ENCODE data around the gene RETREG2.

The RETREG2 gene

GRCh38 chr2:219169930-219170654, 8.0 kb upstream of the RETREG2 start, which contains the start of gene SLC23A3:
Gene SLC23A3 (minus strand): TSS chr2:219170029. CDS start chr2:219169984, 45 bp downstream.
- no peak for DNase-seq (ENCODE audit: low read depth in 4 of 4, low spot score in 1 of 4)

DNA sequence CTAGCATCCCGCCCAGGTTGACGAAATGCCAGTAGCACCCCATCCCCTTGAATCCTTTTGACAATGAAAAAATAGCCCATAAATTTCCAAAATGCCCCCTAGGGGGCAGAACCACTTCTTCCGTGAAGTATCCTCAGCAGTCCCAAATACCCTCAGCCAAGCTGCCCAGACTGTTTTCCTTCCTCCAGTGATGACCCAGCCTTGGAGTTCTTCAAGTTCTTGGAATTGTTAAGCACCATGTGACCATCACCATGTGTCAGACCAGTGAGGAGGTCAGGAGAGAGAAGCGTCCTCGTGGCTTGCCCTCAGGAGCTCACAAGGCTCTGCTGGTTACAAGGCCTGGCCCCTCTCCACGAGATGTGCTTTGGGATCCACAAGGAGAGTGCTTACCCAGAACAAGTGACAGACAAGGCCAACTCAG, 6.8 kb upstream of the RETREG2 start:
- DNase-seq (ENCODE audit: low read depth in 4 of 4, low spot score in 1 of 4): no peak

DNA sequence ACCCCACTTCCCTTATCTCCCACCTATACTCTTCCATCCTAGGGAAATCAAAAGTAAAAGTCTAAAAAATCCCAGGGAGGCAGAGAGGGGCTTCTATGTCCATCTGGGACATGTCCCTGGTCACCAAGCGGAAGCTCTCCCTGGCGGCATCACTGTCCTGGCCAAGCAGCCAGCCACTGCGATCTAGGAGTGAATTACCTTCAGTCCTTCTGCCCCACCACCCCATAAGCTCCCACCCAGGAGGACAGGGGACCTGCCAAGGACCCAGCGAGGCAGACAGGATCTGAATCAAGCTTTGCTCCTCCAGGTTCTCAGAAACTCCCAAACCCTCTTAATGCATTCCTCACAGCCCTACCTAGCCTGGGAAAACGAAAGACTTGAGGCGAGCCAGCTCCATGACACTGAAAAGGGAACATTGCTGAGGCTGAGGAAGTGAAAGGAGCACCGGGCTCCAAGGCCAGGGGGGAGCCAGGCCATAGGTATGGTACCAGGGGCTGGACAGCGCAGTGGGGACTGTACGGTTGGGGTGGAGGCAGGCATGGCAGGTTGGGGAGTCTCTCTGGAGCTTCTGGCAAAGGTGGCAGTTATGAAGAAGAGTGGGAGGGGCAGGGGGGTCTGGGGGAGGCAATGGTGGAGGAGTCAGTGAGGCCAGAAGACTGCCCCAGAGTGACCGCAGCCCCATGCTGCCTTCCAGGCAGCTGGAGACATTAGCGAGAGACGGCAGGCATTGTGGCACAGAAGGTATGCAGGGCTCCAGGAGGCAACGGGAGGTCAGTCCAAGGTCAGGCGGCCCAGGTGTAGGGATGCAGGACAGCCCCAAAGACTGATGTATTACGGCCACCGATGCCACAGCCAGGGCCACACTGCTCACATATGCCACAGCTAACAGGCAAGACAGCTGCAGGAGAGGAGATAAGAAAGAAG, 5.6 kb upstream of the RETREG2 start:
- DNase-seq (ENCODE audit: low read depth in 4 of 4, low spot score in 1 of 4): no peak

GRCh38 chr2:219173176-219173575, 4.9 kb upstream of the RETREG2 start:
- DNase-seq (ENCODE audit: low read depth in 4 of 4, low spot score in 1 of 4): no peak

- DNase-seq (ENCODE audit: low read depth in 4 of 4, low spot score in 1 of 4): no peak
These were observed 3.9 kb upstream of the RETREG2 start for GRCh38 chr2:219174146-219174545.

GRCh38 chr2:219174801-219175200, 3.3 kb upstream of the RETREG2 start:
- DNase-seq (ENCODE audit: low read depth in 4 of 4, low spot score in 1 of 4): no peak

- DNase-seq (ENCODE audit: low read depth in 4 of 4, low spot score in 1 of 4): no peak
These were observed 2.6 kb upstream of the RETREG2 start for GRCh38 chr2:219175486-219175885.

DNA sequence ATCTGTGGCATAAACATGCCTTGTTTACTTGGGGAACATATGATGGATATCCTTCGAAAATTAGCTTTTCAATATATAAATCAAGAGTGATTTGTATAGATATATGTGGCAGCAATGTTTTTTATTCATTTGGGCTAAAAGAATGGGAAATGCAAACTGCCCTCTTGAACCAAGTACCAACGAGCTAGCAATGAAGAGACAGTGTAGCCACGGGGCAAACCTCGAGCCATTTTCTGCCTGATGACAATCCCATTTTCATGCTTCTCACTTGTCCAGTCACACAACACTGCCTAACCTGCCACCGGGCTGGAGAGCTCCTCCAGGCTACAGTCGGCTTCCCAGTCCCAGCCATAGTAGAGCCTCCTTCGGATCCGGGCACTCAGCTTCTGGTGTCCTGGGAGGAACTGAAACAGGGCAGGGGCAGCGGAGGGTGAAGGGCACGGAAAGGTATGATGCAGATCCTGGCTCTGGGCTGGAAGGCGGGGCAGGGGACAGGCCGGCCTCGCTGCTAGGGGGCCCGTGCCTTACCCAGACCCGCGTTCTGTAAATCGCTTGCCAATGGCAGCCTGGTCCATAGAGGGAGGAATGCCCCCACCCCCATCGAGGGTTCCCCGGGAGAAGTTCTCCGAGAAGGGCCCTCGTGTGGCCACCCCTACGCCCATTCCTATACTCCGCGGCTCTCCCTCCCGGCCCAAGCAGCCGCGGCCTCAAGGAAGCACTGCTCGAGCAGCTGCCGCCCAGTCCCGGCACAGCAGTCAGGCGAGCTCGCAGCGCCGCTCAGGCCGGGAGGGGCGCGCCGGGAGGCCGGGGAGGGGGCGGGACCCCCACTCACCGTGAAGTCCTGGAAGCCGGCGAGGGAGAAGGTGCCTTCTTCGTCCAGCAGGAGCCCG, 1.9 kb upstream of the RETREG2 start:
- no peak for DNase-seq (ENCODE audit: low read depth in 4 of 4, low spot score in 1 of 4)

DNA sequence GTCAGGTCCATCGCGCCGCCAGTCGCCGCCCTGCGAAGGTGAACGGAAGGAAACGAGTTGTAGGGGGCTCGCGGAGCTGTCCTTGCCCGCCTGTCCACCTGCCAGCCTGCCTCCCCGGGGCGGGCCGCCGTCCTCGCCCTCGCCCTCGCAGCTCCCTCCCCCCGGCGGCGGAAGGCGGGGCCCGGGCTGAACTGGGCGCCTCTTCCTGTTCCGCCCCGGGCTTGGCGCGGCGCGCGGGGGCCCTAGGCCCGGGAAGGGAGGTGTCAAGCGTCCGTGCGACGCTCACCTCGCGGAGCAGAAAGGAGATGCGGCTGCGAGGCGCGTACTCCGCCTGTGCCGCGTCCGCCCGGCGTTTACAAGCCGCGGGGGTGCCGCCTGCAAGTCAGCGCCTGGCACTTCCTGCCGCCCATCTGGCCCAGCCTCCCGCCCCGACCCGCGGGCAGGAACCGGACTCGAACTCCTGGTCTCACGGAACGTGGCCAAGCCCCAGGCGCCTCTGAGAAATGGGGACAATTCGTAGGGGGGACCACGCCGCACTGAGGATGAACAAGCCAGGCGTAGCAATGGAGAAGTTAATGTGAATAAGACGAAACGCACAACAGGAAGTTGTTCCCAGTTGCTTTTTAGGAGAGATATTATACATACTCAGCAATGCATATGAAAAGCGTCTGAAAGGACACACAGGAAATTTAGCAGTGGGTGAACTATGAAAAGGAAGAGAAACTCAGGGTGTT, 1.1 kb upstream of the RETREG2 start, which contains the start of gene CNPPD1:
TSS of gene CNPPD1 (minus strand) at position 108 of the 734 bp plus-strand sequence. CDS start at position 11, 97 bp downstream.
- peak; percentile 67 to 84 (median 70) for DNase-seq (ENCODE audit: low read depth in 4 of 4, low spot score in 1 of 4)

GRCh38 chr2:219178377-219179175, 501 bp downstream of the RETREG2 start:
- DNase-seq (ENCODE audit: low read depth in 4 of 4, low spot score in 1 of 4): no peak

GRCh38 chr2:219179601-219180465, 1.8 kb downstream of the RETREG2 start:
- DNase-seq (ENCODE audit: low read depth in 4 of 4, low spot score in 1 of 4): no peak

GRCh38 chr2:219180961-219181360, 2.9 kb downstream of the RETREG2 start:
- DNase-seq (ENCODE audit: low read depth in 4 of 4, low spot score in 1 of 4): no peak

- DNase-seq (ENCODE audit: low read depth in 4 of 4, low spot score in 1 of 4): no peak
These were observed 3.5 kb downstream of the RETREG2 start for GRCh38 chr2:219181531-219181930.

DNA sequence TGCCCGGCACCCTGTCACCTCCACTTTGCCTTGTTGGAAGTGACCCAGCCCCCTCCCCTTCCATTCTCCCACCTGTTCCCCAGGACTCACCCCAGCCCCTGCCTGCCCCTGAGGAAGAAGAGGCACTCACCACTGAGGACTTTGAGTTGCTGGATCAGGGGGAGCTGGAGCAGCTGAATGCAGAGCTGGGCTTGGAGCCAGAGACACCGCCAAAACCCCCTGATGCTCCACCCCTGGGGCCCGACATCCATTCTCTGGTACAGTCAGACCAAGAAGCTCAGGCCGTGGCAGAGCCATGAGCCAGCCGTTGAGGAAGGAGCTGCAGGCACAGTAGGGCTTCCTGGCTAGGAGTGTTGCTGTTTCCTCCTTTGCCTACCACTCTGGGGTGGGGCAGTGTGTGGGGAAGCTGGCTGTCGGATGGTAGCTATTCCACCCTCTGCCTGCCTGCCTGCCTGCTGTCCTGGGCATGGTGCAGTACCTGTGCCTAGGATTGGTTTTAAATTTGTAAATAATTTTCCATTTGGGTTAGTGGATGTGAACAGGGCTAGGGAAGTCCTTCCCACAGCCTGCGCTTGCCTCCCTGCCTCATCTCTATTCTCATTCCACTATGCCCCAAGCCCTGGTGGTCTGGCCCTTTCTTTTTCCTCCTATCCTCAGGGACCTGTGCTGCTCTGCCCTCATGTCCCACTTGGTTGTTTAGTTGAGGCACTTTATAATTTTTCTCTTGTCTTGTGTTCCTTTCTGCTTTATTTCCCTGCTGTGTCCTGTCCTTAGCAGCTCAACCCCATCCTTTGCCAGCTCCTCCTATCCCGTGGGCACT, 4.5 kb downstream of the RETREG2 start:
- DNase-seq (ENCODE audit: low read depth in 4 of 4, low spot score in 1 of 4): no peak

DNA sequence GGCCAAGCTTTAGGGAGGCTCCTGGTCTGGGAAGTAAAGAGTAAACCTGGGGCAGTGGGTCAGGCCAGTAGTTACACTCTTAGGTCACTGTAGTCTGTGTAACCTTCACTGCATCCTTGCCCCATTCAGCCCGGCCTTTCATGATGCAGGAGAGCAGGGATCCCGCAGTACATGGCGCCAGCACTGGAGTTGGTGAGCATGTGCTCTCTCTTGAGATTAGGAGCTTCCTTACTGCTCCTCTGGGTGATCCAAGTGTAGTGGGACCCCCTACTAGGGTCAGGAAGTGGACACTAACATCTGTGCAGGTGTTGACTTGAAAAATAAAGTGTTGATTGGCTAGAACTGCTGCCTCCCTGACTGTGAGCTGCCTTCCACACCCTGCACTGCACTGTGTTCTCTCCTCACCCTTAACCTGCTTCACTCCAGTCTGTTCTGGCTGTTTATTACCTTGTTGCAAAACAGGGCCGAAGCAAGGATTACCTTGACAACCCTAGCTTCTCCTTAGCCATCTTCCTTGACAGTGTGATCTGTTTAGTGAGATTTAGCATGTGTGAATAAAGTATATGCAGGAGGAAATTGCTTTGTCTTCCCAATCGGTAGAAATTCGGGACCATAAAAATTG, 5.2 kb downstream of the RETREG2 start:
- no peak for DNase-seq (ENCODE audit: low read depth in 4 of 4, low spot score in 1 of 4)

DNA sequence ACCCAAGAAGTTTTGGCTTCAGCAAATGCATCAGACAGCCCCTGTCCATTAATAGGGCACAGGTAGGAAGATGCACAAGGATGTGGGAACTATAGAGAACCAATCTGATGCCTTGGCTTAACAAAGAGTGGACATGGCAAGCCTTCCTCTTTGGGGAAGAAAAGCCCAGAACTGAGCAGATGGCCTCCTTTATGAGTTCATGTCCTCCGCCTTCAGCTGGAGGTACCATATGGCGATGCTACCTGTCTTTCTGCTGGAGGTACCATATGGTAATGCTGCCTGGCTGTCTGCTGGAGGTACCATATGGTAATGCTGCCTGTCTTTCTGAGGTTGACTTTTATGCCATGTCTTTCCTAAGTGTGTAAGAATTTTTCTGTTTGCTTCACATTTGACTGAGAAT, 6.0 kb downstream of the RETREG2 start:
- DNase-seq (ENCODE audit: low read depth in 4 of 4, low spot score in 1 of 4): no peak

- no peak for DNase-seq (ENCODE audit: low read depth in 4 of 4, low spot score in 1 of 4)
These were observed 8.8 kb downstream of the RETREG2 start for GRCh38 chr2:219186754-219187456.
